ENCODE data around the gene SETX.

Gene SETX

GRCh38 chr9:132216861-132217619 is 137.7 kb downstream of the SETX start:
- DNase-seq (ENCODE audit: low read depth) = no peak

GRCh38 chr9:132214027-132214622 is 140.7 kb downstream of the SETX start:
- no peak for DNase-seq (ENCODE audit: low read depth)

GRCh38 chr9:132211570-132211969 is 143.2 kb downstream of the SETX start:
- no peak for DNase-seq (ENCODE audit: low read depth)
